ENCODE measurements around the gene PTPRE.

The PTPRE gene

DNA sequence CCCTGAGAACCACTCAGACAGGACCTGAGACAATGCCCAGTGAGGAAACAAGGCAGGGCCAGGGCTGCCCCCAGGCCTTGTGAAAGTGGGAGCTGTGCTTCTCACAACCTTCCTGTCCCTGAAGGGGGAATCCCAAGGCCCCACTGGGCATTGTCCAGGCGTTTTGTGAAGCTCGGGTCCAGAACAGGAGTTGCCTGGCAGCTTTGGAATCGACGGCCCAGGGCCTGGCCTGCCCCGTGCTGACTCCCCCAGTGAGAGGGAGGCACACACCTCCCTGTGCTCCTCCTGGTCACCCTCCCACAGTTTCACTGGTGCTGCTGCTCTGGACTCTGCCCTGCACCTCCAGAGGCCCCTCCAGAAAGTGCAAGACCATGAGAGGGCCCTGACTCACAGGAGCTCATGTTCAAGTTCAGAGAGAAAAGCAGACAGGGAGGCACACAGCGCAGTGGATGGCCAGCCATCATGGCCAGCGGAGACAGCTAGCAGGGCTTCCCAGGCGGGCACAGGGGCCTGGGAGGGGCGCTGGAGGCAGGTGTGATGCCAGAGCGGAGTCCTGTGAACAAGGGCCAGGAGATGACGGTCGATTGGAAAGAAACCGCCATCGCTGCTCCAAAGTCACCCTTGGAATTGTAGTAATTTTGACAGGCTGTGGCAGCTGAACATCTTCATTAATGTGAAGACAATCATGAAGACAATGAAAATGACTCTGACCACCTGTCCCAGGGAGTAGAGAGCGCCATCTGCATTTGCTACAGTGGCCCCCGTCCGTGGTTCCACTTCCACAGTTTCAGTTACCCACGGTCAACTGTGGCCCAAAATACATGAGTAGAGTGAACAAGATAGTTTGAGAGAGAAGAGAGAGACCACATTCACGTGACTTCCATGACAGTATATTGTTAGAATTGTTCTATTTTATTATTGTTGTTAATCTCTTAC, 115.6 kb downstream of the PTPRE start:
- no peak overlapping the region for H3K4me3 ChIP-seq (ENCODE audit: low read depth, low read length)
- no peak for DNase-seq (ENCODE audit: low read depth)
- TF ChIP-seq MAX (IDR thresholded peaks at IDR 0.05; ENCODE audit: low read depth, low read length) (no peak), POLR2A (IDR thresholded peaks at IDR 0.05; ENCODE audit: extremely low read depth, insufficient read length) (no peak), MYC (IDR thresholded peaks at IDR 0.05; ENCODE audit: low read depth, low read length) (no peak)
- TF ChIP-seq, protein P1, sequence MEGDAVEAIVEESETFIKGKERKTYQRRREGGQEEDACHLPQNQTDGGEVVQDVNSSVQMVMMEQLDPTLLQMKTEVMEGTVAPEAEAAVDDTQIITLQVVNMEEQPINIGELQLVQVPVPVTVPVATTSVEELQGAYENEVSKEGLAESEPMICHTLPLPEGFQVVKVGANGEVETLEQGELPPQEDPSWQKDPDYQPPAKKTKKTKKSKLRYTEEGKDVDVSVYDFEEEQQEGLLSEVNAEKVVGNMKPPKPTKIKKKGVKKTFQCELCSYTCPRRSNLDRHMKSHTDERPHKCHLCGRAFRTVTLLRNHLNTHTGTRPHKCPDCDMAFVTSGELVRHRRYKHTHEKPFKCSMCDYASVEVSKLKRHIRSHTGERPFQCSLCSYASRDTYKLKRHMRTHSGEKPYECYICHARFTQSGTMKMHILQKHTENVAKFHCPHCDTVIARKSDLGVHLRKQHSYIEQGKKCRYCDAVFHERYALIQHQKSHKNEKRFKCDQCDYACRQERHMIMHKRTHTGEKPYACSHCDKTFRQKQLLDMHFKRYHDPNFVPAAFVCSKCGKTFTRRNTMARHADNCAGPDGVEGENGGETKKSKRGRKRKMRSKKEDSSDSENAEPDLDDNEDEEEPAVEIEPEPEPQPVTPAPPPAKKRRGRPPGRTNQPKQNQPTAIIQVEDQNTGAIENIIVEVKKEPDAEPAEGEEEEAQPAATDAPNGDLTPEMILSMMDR (IDR thresholded peaks at IDR 0.05; ENCODE audit: low read depth, low read length): no peak

DNA sequence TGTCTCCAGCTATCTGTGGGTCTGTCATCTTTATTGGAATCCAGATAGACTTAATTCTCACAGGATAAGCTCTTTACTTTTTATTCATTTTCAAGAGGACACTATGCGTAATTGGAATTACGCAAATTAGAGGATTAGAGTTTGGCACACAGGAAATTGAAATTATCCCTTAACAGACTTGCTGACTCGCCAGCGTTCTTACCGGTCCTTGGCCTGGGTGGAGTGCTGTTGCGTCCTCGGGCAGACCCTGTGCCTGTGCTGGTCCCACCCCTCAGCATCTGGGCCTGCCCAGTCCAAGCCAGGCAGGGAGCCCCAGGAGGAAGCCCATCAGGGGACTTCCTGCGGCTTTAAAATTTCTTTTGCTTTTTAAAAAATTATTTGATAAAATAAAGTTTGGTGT, 117.5 kb downstream of the PTPRE start:
- peak; percentile 45 for DNase-seq (ENCODE audit: low read depth)
- H3K4me3 ChIP-seq (ENCODE audit: low read depth, low read length): no peak overlapping the region
- TF ChIP-seq POLR2A (IDR thresholded peaks at IDR 0.05; ENCODE audit: extremely low read depth, insufficient read length) (no peak), MAX (IDR thresholded peaks at IDR 0.05; ENCODE audit: low read depth, low read length) (no peak)

DNA sequence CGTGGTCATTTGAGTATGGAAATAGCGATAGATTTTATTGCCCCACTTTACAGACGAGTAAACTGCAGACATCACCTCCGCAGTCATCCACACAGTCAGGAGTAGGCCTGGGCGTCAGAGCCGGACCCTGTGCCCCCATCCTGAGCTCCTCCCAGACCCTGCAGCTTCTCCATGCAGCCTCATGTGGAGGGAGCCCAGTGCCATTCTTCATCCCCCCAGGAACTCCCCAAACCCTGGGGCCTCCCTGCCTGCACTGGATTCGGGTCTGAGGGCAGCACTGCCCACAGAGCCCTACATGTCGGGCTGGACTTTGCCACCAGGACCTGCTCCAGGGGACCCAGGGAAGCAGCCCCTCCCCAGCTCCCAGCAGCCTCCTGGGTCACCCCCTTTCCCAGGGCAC, 118.5 kb downstream of the PTPRE start:
- no peak for TF ChIP-seq MAX (IDR thresholded peaks at IDR 0.05; ENCODE audit: low read depth, low read length)
- TF ChIP-seq, protein P1 (IDR thresholded peaks at IDR 0.05; ENCODE audit: low read depth, low read length): no peak
- TF ChIP-seq MYC (IDR thresholded peaks at IDR 0.05; ENCODE audit: low read depth, low read length): no peak
- TF ChIP-seq POLR2A (IDR thresholded peaks at IDR 0.05; ENCODE audit: extremely low read depth, insufficient read length): no peak

DNA sequence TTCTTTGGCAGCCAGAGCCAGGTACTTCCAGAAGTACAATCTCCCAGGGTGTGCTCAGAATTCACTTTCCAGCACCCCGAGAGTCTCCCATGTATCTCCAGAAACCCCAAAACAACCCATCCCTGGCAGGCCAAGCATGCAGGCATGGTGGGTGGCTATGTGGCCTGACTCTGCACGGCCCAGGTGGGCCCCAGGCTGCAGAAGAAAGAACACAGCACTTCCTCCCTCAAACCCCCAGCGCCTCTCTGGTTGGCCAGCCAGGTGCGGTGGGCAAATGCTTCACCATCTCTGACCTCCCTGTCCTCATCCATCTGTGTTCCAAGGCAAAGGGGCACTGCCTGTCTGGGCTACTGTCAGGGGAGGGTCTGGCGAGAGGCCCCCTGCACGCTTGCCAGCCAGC, 119.0 kb downstream of the PTPRE start:
- TF ChIP-seq, protein P1 (IDR thresholded peaks at IDR 0.05; ENCODE audit: low read depth, low read length): no peak
- TF ChIP-seq POLR2A (IDR thresholded peaks at IDR 0.05; ENCODE audit: extremely low read depth, insufficient read length) (no peak), MYC (IDR thresholded peaks at IDR 0.05; ENCODE audit: low read depth, low read length) (no peak), MAX (IDR thresholded peaks at IDR 0.05; ENCODE audit: low read depth, low read length) (no peak)
- H3K4me3 ChIP-seq (ENCODE audit: low read depth, low read length): no peak overlapping the region
- DNase-seq (ENCODE audit: low read depth): no peak

More for the DNA sequence above, 118.5 kb downstream of the PTPRE start:
- no peak for DNase-seq (ENCODE audit: low read depth)
- no peak overlapping the region for H3K4me3 ChIP-seq (ENCODE audit: low read depth, low read length)

- TF ChIP-seq, protein P1 (IDR thresholded peaks at IDR 0.05; ENCODE audit: low read depth, low read length): no peak
- TF ChIP-seq POLR2A (IDR thresholded peaks at IDR 0.05; ENCODE audit: extremely low read depth, insufficient read length) (no peak), MYC (IDR thresholded peaks at IDR 0.05; ENCODE audit: low read depth, low read length) (no peak), MAX (IDR thresholded peaks at IDR 0.05; ENCODE audit: low read depth, low read length) (no peak)
- no peak overlapping the region for H3K4me3 ChIP-seq (ENCODE audit: low read depth, low read length)
- no peak for DNase-seq (ENCODE audit: low read depth)
Measured at GRCh38 chr10:128026615-128027300, 119.9 kb downstream of the PTPRE start.

- TF ChIP-seq POLR2A (IDR thresholded peaks at IDR 0.05; ENCODE audit: extremely low read depth, insufficient read length) (no peak), MAX (IDR thresholded peaks at IDR 0.05; ENCODE audit: low read depth, low read length) (no peak), MYC (IDR thresholded peaks at IDR 0.05; ENCODE audit: low read depth, low read length) (no peak)
- TF ChIP-seq, protein P1 (IDR thresholded peaks at IDR 0.05; ENCODE audit: low read depth, low read length): no peak
- DNase-seq (ENCODE audit: low read depth): no peak
- no peak overlapping the region for H3K4me3 ChIP-seq (ENCODE audit: low read depth, low read length)
Measured at GRCh38 chr10:128027306-128027705, 120.4 kb downstream of the PTPRE start.
